Measurements from ENCODE around the gene KCNJ9.

The KCNJ9 gene

DNA sequence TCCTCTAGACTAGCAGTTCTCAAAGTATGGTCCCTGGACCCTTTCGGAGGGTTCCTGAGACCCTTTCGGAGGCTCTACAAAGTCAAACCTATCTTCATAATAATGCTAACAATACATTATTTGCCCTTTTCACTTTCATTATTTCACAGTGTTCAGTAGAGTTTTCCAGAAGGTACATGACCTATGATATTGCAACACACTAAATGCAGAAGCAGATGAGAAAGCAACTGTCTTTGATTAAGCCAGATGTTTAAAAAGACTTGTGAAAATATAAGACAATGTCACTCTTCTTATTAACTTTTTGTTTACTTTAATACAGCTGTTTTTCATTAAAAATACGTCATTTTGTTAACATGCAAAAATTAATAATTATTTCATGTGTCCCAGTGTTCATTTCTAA, 17.2 kb upstream of the KCNJ9 start:
- TF ChIP-seq POLR2A (IDR thresholded peaks at IDR 0.05; ENCODE audit: extremely low read depth, insufficient read length) (no peak), MYC (IDR thresholded peaks at IDR 0.05; ENCODE audit: low read depth, low read length) (no peak)
- TF ChIP-seq, protein P1, sequence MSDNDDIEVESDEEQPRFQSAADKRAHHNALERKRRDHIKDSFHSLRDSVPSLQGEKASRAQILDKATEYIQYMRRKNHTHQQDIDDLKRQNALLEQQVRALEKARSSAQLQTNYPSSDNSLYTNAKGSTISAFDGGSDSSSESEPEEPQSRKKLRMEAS (IDR thresholded peaks at IDR 0.05; ENCODE audit: low read depth, low read length), result no peak
- TF ChIP-seq, protein P2, sequence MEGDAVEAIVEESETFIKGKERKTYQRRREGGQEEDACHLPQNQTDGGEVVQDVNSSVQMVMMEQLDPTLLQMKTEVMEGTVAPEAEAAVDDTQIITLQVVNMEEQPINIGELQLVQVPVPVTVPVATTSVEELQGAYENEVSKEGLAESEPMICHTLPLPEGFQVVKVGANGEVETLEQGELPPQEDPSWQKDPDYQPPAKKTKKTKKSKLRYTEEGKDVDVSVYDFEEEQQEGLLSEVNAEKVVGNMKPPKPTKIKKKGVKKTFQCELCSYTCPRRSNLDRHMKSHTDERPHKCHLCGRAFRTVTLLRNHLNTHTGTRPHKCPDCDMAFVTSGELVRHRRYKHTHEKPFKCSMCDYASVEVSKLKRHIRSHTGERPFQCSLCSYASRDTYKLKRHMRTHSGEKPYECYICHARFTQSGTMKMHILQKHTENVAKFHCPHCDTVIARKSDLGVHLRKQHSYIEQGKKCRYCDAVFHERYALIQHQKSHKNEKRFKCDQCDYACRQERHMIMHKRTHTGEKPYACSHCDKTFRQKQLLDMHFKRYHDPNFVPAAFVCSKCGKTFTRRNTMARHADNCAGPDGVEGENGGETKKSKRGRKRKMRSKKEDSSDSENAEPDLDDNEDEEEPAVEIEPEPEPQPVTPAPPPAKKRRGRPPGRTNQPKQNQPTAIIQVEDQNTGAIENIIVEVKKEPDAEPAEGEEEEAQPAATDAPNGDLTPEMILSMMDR (IDR thresholded peaks at IDR 0.05; ENCODE audit: low read depth, low read length), result no peak
- no peak for DNase-seq (ENCODE audit: low read depth)
- H3K4me3 ChIP-seq (ENCODE audit: low read depth, low read length), result no peak overlapping the region

DNA sequence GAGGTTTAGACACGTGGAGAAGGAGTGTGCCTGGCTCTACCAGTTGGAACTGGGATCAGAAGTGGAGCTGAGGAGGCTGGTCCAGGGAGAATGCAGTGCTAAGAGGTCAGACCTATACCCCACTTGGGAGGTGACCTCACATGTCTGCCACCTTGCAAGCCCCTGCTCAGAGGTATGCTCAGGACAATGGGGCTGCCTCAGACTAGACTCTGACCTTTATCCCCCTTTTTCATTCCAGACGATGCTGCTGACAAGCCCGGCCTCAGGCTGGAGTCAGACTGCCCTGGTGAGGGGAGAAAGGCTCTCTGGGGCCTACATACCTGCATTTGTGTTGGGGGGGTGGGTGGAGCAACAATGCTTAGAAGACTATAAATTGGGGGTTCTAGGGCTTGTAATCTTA, 16.6 kb upstream of the KCNJ9 start:
- no peak for DNase-seq (ENCODE audit: low read depth)
- TF ChIP-seq, protein P2 (IDR thresholded peaks at IDR 0.05; ENCODE audit: low read depth, low read length), result no peak
- TF ChIP-seq, protein P1 (IDR thresholded peaks at IDR 0.05; ENCODE audit: low read depth, low read length), result no peak
- TF ChIP-seq MYC (IDR thresholded peaks at IDR 0.05; ENCODE audit: low read depth, low read length), result no peak
- TF ChIP-seq POLR2A (IDR thresholded peaks at IDR 0.05; ENCODE audit: extremely low read depth, insufficient read length), result no peak
- no peak overlapping the region for H3K4me3 ChIP-seq (ENCODE audit: low read depth, low read length)

DNA sequence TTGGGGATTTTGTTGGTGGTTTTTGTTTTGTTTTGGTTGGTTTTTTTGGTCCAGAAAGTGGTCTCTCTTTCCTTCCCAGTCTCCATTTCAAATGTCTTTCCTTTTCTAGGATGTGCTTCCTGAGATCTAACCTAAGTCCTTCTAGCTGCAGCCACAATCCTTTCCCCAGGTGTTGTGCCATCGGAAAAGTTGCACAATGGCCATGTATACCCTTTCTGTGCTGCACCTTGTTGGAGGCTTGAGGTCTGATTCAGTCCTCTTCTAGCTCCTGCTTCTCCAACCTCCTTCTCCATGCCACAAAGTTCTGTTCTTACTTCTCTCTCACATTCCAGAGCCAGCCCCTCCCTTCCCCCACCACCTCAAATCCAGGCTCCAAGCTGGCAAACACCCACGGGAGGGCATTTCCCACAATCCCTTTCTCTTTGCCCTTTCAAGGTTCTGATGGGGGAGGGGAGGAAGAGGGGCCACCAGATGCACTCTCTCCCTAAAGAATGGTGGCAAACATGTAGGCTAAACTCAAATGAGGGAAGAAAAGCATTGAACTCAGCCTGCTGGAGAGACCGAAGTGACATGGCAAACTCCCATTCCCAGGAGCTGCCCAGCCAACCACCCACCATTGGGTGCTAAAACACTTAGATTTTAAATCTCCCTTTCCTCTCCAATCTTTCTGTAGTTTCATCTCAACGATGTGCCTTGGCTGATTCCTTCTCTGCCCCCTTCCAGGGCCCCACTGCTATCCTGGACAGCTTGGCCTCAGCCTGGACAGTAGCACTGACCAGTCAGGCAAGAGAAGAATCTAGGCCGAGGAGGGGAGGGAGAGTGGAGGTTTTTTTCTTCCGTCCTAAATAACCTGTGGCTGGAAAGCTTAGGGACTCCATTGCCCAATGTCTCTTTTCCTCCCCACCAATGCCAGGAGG, 14.3 kb upstream of the KCNJ9 start:
- no peak for TF ChIP-seq MYC (IDR thresholded peaks at IDR 0.05; ENCODE audit: low read depth, low read length)
- TF ChIP-seq, protein P1 (IDR thresholded peaks at IDR 0.05; ENCODE audit: low read depth, low read length), result no peak
- no peak for TF ChIP-seq POLR2A (IDR thresholded peaks at IDR 0.05; ENCODE audit: extremely low read depth, insufficient read length)
- TF ChIP-seq, protein P2 (IDR thresholded peaks at IDR 0.05; ENCODE audit: low read depth, low read length), result no peak
- H3K4me3 ChIP-seq (ENCODE audit: low read depth, low read length), result no peak overlapping the region
- DNase-seq (ENCODE audit: low read depth), result no peak

DNA sequence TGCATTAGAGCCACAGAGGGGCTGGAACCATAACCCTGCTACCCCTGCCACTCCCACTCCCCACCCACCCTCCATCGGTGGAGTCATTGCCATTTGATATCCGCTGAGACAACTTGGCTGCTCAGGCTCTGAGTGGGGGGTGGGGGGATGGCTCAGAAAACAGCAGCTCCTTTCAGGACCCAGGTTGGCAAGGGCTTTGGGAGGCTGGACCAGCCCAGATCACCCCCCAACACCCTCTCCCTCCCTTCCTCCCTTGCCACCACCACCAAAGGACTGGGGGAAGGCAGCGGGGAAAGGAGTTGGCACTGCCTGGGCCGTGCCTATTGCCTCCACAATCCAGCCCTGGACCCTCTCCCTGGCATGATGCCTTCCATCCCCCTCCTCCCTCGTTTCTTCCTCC, 13.1 kb upstream of the KCNJ9 start:
- H3K4me3 ChIP-seq (ENCODE audit: low read depth, low read length), result no peak overlapping the region
- TF ChIP-seq, protein P2 (IDR thresholded peaks at IDR 0.05; ENCODE audit: low read depth, low read length), result no peak
- TF ChIP-seq, protein P1 (IDR thresholded peaks at IDR 0.05; ENCODE audit: low read depth, low read length), result no peak
- DNase-seq (ENCODE audit: low read depth), result no peak

DNA sequence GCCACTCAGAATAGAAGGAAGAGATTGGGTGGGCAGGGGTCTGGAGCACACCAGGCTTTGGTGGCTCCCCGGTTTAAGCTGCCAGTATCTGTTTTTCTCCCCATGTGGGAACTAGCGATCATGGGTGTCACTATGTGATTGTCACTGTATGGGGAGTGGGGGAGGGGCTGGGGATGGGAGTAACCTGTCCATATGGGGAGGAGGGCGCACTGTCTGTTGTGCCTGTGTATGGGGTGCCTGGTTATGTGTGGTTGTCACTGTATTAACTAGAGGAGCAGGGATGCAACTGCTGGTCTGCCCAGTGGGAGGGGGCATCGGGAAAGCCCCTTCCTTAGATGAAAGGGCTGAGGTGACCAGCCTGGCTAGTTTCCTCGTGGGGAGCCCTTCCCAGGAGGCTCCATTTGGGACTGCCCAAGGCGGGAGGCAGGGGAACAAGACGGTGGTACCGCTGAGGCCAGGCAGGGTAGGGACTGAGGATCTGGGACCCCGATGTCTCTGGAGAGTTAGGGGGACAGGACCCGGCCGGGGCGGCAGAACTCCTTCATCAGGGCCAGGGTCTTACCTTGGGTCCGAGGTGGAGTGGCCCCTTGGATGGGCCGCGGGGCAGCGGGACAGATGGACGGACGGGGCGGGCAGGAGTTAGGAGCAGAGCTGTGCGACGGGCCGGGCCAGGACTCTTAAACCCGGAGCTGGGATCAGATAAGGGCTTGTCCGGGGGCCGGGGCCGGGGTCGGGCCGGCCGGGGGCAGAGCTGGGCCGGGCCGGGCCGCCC, 11.7 kb upstream of the KCNJ9 start, which contains the start of gene KCNJ10:
TSS of gene KCNJ10 (minus strand) at position 701 of the 772 bp plus-strand sequence. CDS start 27,628 bp downstream, outside the sequence.
- peak within 1 kb of the TSS; percentile 42 for H3K4me3 ChIP-seq (ENCODE audit: low read depth, low read length)
- TF ChIP-seq MYC (IDR thresholded peaks at IDR 0.05; ENCODE audit: low read depth, low read length), result no peak
- no peak for TF ChIP-seq POLR2A (IDR thresholded peaks at IDR 0.05; ENCODE audit: extremely low read depth, insufficient read length)
- TF ChIP-seq, protein P1 (IDR thresholded peaks at IDR 0.05; ENCODE audit: low read depth, low read length), result no peak
- TF ChIP-seq, protein P2 (IDR thresholded peaks at IDR 0.05; ENCODE audit: low read depth, low read length), result no peak
- DNase-seq (ENCODE audit: low read depth), result no peak

Measured in NB4 (cell line).